HepG2 (cell line): ENCODE results near the gene ANXA9. TPM values are rescaled to one million over a fixed set of nuclear protein-coding genes. Genes with fewer than 3 reads are reported as not detected.
A peak's percentile ranks its signal among the peaks of the same experiment; 100 is the strongest.

ENCODE experiments used
- DRAP1 ChIP-seq: IDR thresholded peaks from 2 replicates; pipeline ENCODE4 v1.6.1; 2016; ENCODE audit warnings: missing genetic modification reagents, missing compliant biosample characterization
- GLI4 ChIP-seq: sonication (generic); formaldehyde crosslinking; IDR thresholded peaks from 2 replicates; pipeline ENCODE4 v1.5.1; 2020; ENCODE audit warnings: missing genetic modification reagents, mild to moderate bottlenecking, moderate library complexity, borderline replicate concordance
- HDAC1 ChIP-seq: sonication (generic); formaldehyde crosslinking; IDR thresholded peaks from 2 replicates; pipeline ENCODE4 v1.5.1; 2020; ENCODE audit warnings: mild to moderate bottlenecking, missing genetic modification reagents
- KIAA2018 ChIP-seq: sonication (generic); formaldehyde crosslinking; IDR thresholded peaks from 2 replicates; pipeline ENCODE4 v1.5.0; 2020; ENCODE audit warnings: mild to moderate bottlenecking, missing genetic modification reagents, borderline replicate concordance
- LCORL ChIP-seq, 2 experiments: fragments of 450-650 bp in 1 of 2; sonication (generic) in 1 of 2; formaldehyde crosslinking in 1 of 2; IDR thresholded peaks; 2 replicates each; pipeline versions ENCODE4 v1.5.0 to v1.6.1; 2017 to 2020; ENCODE audit warnings: antibody characterized with exemption in 1 of 2, missing genetic modification reagents in 1 of 2
- ZBTB7B ChIP-seq: sonication (generic); formaldehyde crosslinking; IDR thresholded peaks from 2 replicates; pipeline ENCODE4 v1.4.0; 2020; ENCODE audit warnings: missing genetic modification reagents
- ZHX1 ChIP-seq: sonication (generic); formaldehyde crosslinking; IDR thresholded peaks from 2 replicates; pipeline ENCODE4 v1.8.1; 2022; ENCODE audit warnings: low read depth, mild to moderate bottlenecking, missing genetic modification reagents
- ZNF136 ChIP-seq: sonication (generic); formaldehyde crosslinking; IDR thresholded peaks from 2 replicates; pipeline ENCODE4 v1.8.1; 2022; ENCODE audit warnings: low read depth, mild to moderate bottlenecking, moderate library complexity, missing genetic modification reagents
- ZNF17 ChIP-seq: sonication (generic); formaldehyde crosslinking; IDR thresholded peaks from 2 replicates; pipeline ENCODE4 v1.5.0; 2020; ENCODE audit warnings: mild to moderate bottlenecking, missing genetic modification reagents
- ZNF589 ChIP-seq: sonication (generic); formaldehyde crosslinking; conservative IDR thresholded peaks from 2 replicates; pipeline ENCODE4 v1.8.0; 2022; ENCODE audit warnings: mild to moderate bottlenecking, moderate library complexity, missing genetic modification reagents
- polyA plus RNA-seq, 8 experiments: library from polyadenylated mRNA; depleted of rRNA in 3 of 8; stranded (reverse) in 7 of 8; unstranded in 1 of 8; fragments of >200 nt; fragmentation: Illumina TruSeq in 4 of 8; extraction: Trizol in 4 of 8; gene quantifications; 2 replicates each; pipeline versions ENCODE4 v1.2.1 to v1.2.3, GENCODE V29; 2011 to 2016; ENCODE audit warnings: low read depth in 4 of 8, missing spikeins in 1 of 8, mixed read lengths in 1 of 8; ENCODE audit not compliant: insufficient read depth in 1 of 8
- total RNA-seq, 5 experiments: library from RNA; depleted of rRNA; stranded (reverse); fragments of >200 nt; fragmentation: Illumina TruSeq; extraction: Trizol; gene quantifications; 2 replicates each; pipeline ENCODE4 v1.2.3, GENCODE V29; 2016; ENCODE audit warnings: low read depth in 1 of 5
- TF ChIP-seq, protein P1 (sequence below): sonication (generic); formaldehyde crosslinking; IDR thresholded peaks from 2 replicates; pipeline ENCODE4 v1.4.0; 2020; ENCODE audit warnings: mild to moderate bottlenecking, missing genetic modification reagents, borderline replicate concordance

The ANXA9 gene
- total and polyA plus RNA-seq, 2 of the 13 experiments (the other 11 are each of a cell fraction or from before 2014, with no cell fraction given), result 13.3 to 23.9 TPM

GRCh38 chr1:150970808-150971582, 11.1 kb upstream of the ANXA9 start (continued):
- no peak for TF ChIP-seq ZNF17 (CRISPR knock-in tag)
- TF ChIP-seq ZBTB7B (CRISPR knock-in tag), result peak; percentile 62; the same call in 1 of the 2 replicates
- no peak for TF ChIP-seq ZNF136 (CRISPR knock-in tag)
- no peak for TF ChIP-seq DRAP1 (CRISPR knock-in tag)
- TF ChIP-seq HDAC1 (CRISPR knock-in tag), result peak; percentile 97
- no peak for TF ChIP-seq ZNF589
- TF ChIP-seq GLI4 (CRISPR knock-in tag), result no peak
- TF ChIP-seq, protein P1, sequence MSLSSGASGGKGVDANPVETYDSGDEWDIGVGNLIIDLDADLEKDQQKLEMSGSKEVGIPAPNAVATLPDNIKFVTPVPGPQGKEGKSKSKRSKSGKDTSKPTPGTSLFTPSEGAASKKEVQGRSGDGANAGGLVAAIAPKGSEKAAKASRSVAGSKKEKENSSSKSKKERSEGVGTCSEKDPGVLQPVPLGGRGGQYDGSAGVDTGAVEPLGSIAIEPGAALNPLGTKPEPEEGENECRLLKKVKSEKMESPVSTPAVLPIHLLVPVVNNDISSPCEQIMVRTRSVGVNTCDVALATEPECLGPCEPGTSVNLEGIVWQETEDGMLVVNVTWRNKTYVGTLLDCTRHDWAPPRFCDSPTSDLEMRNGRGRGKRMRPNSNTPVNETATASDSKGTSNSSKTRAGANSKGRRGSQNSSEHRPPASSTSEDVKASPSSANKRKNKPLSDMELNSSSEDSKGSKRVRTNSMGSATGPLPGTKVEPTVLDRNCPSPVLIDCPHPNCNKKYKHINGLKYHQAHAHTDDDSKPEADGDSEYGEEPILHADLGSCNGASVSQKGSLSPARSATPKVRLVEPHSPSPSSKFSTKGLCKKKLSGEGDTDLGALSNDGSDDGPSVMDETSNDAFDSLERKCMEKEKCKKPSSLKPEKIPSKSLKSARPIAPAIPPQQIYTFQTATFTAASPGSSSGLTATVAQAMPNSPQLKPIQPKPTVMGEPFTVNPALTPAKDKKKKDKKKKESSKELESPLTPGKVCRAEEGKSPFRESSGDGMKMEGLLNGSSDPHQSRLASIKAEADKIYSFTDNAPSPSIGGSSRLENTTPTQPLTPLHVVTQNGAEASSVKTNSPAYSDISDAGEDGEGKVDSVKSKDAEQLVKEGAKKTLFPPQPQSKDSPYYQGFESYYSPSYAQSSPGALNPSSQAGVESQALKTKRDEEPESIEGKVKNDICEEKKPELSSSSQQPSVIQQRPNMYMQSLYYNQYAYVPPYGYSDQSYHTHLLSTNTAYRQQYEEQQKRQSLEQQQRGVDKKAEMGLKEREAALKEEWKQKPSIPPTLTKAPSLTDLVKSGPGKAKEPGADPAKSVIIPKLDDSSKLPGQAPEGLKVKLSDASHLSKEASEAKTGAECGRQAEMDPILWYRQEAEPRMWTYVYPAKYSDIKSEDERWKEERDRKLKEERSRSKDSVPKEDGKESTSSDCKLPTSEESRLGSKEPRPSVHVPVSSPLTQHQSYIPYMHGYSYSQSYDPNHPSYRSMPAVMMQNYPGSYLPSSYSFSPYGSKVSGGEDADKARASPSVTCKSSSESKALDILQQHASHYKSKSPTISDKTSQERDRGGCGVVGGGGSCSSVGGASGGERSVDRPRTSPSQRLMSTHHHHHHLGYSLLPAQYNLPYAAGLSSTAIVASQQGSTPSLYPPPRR (CRISPR knock-in tag), result peak; percentile 93
- no peak for TF ChIP-seq KIAA2018 (CRISPR knock-in tag)
- TF ChIP-seq ZHX1 (CRISPR knock-in tag), result peak; percentile 46; the same call in 1 of the 2 replicates
- TF ChIP-seq LCORL (IDR thresholded peaks at IDR 0.05), result peak; percentile 95
- peak; percentile 93 for TF ChIP-seq LCORL (CRISPR knock-in tag; IDR thresholded peaks at IDR 0.05)
